SHP77 treated with DMSO at 0.1 percent for 48 hours (cell line): ENCODE results near the gene NR1H4.
"Not testable (repeated sequence)": the region's sequence is repeated elsewhere in the genome, so short reads cannot be mapped to it uniquely, and the experiment has no call there.

Experiments used
- DNase-seq: peaks from one replicate; lab custom pipeline; 2025; lab: John Stamatoyannopoulos, UW

Gene NR1H4

DNA sequence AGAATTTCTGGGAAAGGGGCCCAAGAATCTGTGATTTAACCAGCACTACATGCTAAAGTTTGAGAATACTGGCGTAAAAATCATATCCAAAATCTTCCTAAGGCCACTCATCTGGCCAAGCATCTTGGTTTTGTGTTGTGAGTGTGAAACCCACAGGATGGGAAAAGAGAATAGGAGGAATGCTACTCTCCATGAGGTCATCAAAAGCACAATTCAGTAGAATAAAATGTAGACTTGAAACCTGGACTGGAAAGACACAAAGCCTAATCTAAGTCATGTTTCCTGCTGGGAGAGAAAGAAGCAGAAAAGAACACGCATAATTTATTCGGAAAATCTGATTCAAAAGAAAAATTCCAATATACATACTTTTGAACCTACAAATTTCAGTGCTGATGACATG, 42.3 kb downstream of the NR1H4 start:
- DNase-seq: no peak

DNA sequence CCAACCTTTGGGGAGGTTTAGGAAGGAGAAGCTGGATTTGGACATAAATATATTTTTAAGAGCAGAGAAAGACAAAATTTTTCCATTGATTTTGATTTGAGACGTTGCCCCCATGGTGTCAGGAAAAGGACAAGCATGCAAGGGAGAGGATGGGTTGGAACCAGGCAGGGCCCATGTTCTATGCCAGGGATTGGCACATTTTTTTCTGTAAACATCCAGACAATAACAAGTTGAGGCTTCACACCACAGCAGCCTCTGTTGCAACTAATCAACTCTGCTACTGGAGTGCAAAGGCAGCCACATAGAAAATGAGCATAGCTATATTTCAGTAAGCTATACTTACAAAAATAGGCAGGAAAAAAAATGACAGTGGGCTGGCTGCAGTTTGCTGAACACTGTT, 44.7 kb downstream of the NR1H4 start:
- DNase-seq: no peak

DNA sequence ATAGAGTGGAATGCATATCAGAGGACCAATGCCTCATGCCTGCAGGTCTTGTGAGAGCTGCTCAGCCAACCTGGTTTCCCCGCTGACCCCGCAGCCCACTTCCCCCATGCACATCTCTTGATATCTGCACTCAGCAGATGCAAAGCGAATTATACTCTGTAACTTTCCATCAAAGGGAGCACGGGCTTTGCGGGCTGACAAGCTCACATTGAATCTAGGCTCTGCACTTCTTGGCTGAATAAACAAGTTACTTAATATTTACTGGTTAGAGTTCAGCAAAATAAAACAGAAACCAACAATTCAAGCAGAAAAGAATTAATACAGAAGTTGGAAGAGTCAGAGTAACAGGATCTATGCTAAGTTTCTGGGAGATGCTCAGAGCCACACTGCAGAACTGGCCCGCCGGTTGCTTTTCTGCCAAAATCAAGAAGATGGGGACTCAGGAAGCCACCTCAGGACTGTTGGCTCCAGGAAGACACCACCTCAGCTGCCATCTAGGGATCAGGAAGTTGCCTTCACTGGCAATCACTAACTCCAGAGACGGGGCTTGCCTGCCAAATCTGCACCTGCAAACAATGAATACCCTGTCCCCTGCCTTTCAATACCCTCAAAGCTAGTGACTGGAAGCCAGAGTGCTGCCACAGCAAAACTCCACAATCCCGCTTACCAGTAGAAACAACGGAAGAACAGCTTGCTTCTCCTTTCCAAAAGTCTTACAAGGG, 46.5 kb downstream of the NR1H4 start:
- DNase-seq: no peak

DNA sequence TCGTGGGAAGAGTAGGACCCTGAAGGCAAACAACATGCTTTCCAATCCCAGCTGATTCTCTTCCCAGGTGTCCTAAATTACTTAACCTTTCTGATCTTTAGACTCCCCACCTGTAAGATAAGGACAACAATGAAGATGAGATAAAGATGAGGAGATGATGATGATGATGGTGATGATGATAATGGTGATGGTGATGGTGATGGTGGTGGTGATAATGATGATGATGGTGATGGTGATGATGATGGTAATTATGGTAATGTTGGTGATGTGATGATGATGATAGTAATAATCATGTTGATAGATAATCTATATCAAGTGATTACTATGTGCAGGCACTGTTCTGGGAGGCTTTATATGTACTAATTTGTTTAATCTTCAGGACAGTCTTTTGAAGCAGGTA, 48.3 kb downstream of the NR1H4 start:
- DNase-seq: no peak

DNA sequence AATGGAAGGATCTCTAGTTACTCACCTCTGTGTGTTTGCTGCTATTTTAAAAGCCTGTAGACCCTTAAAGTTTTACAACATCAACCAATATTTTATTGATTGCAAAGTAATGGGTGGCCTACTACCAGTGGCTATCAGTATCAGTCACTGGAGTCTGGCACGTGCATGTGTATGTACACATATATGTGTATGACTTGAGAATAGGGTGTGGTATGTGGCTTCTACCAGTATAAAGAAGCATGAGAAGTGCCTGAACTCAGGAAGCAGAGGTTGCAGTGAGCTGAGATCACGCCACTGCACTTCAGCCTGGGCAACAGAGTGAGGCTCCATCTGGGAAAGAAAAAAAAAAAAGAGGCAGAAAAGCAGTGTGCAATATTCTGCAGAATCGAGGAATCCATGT, 54.4 kb downstream of the NR1H4 start:
- DNase-seq: no peak

DNA sequence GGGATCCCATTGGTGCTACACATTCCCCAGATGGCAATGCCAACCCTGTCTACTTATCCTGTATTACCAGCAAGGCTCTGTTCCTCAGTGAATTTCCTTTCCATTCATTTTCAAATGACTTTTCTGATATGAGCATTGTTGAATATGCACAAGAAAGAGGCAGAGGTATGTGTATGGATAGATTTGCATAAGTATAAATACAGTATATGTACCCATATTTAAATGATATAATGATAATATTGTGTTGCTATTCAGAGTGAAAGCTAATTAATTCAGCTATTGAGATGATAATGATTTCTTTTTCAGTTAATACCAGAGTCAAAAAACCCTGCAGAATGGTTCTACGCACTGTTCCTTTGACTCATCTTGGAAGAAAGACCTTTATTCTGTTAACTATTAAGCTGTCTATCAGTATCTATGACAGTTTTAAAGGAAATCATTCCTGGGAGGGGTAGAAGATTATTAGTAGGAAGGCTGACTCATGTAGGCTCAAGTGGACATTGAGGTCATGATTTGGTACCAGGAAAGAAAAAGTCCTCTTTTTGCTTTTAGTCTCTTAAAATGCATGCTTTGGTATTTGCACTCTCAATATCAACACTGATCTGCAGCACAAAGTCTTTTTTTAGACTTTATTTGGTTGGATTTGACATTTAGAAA, 54.9 kb downstream of the NR1H4 start:
- DNase-seq: no peak

DNA sequence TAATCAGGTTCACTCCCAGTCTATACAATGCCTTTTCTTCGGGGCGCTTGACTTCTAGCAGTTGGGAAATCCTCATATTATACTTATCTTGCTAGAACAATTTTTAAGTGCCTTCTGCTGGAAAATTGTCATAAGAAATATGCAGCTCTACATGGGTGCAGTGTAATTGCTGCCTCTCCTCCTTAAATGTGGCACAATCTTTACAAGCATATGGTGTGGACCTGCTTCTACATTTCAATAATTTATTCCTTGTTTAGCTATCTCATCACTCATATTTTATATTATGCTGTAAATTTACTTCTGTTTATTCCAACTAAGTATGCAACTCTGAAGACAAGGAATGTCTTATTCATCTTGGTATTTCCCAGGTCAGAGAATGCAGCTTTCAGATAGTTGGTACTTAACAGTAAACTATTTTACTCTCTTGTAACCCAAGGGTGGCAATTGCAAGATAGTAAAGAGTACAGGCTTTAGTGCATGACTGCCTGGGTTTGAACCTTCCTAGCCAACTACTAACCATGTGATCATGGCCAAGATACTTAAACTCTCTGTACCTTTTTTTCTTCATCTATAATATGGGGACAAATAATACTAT, 56.2 kb downstream of the NR1H4 start:
- no peak for DNase-seq

DNA sequence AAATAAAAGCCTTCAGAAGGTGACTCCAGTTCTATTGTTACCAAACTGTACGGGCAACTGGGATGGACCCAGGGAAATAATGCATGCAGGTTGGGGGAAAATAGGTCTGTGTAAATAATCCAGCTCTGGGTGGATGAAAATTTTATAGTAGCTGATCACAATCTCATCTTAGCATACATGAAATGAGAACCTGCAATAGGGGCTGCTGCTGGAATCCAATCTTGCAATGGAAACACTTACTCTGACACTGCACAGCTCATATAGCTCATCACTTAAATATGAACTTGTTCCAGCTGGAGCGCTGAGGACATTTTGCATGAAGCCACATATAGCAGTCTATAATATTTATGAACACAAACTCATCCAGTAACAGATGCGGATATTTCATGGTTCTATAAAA, 59.7 kb downstream of the NR1H4 start:
- no peak for DNase-seq

DNA sequence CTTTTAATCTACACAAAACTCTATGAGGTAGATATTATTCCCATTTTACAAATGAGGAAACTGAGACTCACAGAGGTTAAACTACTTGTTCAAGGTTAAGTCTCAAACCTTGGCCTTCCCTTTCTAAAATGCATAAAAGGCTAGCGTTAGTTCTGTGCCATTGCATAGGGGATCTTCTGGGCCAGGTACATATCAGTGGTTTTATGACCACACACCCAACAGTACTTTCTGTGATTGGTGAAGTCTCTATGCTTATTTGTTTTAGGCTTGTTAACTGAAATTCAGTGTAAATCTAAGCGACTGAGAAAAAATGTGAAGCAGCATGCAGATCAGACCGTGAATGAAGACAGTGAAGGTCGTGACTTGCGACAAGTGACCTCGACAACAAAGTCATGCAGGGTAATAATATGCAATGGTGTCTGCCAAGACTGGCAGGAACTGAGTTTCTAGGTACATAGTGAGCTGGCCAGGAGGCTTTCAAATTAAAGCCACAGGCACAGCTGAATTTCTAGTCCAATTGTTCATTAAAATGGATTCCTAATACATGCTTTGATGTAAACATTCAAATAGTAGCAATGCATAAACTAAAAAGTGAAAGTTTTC, 61.1 kb downstream of the NR1H4 start:
- DNase-seq: no peak

DNA sequence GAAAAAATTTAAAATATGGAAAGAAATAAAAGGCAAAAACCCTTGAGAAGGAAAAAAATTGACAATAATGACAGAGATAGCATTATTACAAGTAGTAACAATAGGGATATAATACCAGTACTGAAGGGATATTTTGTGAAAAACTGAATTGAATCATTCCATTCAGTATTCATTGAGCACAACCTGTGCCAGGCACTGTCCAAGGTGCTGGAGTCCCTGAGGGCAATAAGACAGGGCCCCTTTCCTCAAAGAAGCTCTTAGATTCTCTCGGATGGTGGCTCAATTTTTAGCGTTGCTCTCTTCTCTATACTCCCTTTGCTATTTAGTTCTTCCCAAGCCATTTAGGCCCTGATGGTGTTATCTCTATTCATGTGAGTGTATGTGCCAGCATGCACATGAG, 65.5 kb downstream of the NR1H4 start:
- no peak for DNase-seq

DNA sequence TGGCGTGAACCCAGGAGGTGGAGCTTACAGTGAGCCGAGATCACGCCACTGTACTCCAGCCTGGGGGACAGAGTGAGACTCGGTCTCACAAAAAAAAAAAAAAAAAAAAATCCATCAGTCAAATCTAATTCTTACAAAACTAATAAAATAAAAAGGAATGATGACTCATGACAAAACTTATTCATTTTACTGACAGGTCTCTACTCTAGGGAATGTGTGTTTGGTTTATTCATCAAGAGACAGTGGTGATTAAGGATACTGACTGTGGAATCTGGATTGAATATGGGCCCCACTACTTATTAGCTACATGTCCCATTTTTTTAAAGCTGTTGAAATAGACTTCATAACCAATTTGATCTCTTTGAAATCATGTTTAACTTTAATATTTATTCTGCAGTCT, 70.5 kb downstream of the NR1H4 start:
- no peak for DNase-seq

DNA sequence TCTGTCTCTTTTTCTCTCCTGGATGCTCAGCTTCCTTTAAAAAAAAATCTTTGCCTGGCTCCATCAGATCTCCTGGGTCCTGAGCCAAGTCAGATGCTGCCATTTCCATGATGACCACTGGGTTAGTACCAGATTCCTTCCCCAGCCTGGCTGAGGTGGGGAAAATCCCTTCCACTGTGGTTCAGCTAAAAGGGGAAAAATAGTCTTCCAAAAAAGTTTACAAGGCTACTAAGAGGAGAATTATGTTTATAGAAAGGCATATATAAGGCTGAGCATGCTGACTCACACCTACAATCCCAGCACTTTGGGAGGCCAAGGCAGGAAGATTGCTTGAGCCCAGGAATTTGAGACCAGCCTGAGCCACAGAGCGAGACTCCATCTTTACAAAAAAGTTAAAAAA, 71.4 kb downstream of the NR1H4 start:
- DNase-seq: no peak

DNA sequence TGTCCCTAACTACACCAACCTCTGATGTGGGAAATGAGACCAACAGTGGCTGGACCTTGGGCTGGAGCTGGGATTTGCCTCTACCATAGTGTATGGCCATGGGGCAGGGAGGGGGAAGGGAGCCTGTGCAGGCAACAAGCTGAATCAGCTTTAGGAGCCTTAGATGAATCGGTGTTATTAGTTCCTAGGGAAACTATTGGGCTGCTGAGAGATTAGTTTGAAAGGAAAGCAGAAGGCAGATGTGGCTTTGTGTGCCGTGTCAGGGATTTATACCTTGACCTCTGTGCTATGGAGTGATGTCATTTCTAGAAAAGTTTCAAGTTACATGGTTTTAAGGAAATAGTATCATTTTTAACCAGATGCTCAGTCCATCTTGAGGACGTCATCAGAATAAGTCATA, 80.3 kb downstream of the NR1H4 start:
- DNase-seq: no peak

DNA sequence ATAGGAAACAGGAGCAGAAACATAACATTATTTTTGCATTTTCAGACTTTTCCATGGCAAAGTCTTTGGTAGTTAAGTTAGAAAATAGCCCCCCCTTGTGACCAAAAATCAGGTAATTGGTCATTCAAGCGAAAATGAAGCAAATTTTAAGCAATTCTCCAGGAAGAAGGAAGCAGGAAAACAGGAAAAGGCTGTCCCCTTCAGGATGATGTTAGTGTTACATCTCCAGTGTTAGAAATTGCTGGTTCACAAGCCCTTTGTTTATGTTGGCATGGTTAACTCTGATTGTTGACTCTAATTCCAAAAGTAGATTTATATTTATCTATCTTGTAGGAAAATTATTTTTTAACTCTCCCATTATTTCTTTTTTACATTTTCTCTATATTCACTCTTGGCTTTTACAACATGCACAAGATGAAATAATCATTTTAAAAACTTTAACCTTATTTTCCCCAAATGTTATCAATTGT, 81.0 kb downstream of the NR1H4 start:
- peak; percentile 53 for DNase-seq

DNA sequence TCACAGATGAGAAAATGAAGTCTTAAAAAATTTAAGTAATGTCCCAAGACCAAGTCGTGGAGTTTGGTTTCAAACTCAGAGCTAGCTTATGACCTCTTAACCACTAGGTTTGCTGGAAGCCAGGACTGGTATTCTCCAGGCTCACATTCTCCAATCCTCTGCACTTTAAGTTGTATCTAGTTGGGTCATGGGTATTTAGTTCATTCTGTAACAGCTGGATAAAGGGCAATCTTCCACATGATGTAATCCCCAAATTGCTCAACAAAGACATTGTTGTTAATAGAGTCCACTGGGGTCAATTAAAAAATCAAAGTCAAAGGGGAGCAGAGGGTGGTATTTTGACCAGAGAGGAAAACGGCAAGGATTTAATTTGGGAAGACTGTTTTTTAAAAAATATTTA, 82.1 kb downstream of the NR1H4 start:
- no peak for DNase-seq

DNA sequence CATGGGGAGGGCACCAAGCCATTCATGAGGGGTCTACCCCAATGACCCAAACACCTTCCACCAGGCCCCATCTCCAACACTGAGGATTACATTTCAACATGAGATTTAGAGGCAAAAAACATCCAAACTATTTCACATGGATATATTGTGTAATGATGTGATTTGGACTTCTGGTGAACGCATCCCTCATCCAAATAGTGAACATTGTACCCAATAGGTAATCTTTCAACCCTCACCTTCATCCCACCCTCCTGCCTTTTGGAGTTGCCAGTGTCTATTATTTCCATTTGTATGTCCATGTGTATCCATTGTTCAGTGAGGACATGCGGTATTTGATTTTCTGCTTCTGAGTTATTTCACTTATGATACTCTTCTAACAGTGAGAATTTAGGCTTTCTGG, 83.7 kb downstream of the NR1H4 start:
- no peak for DNase-seq

DNA sequence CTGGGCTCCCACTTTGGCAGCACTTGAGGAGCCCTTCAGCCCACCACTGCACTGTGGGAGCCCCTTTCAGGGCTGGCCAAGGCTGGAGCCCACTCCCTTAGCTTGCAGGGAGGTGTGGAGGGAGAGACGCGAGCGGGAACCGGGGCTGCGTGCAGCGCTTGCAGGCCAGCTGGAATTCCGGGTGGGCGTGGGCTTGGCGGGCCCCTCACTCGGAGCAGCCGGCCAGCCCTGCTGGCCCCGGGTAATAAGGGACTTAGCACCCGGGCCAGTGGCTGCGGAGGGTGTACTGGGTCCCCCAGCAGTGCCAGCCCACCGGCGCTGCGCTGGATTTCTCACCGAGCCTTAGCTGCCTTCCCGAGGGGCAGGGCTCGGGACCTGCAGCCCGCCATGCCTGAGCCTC, 85.6 kb downstream of the NR1H4 start:
- not testable (repeated sequence) for DNase-seq

DNA sequence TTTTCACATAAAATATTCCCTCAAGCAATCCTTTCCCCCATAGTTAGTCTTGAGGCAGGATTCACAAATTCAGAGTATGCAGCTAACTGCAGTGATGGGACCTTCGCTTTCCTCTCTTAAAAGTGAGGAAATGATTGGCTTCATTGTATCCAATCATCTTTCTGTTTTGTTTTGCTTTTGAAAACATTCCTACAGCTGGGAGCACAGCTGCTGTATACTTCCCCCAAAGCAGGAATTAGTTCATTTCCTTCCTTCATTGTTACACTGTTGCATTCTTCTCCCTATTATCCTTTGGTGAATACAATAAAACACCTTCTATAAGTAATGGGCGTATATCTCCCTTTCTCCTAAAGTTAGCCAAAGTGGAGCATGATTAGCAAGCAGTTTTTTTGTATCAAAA, 90.4 kb downstream of the NR1H4 start:
- no peak for DNase-seq

DNA sequence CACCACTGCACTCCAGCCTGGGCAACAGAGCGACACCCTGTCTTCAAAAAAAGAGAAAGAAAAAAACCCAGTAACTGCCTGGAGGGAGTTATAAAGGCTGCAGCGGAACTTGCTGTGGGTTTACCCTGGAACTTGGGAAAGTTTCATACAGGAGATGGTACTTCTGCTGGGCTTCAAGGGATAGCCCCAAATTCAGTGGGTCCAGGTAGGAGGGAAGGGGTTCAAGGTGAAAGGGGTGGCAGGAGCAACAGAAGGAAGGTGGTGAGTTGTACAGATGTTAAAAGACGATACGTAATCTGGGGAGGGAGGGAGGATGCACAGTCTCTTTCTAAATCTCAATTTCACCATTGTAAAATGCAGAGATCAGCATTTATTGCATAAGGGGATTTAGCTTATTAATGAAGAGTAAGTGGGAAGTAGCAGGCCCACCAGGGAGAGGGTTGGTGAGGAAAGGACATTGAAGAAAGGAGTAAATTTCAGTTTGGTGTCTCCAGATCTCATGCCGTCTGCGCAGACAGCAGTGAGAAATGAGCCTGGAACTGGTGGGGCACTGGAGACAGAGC, 91.3 kb downstream of the NR1H4 start:
- no peak for DNase-seq

DNA sequence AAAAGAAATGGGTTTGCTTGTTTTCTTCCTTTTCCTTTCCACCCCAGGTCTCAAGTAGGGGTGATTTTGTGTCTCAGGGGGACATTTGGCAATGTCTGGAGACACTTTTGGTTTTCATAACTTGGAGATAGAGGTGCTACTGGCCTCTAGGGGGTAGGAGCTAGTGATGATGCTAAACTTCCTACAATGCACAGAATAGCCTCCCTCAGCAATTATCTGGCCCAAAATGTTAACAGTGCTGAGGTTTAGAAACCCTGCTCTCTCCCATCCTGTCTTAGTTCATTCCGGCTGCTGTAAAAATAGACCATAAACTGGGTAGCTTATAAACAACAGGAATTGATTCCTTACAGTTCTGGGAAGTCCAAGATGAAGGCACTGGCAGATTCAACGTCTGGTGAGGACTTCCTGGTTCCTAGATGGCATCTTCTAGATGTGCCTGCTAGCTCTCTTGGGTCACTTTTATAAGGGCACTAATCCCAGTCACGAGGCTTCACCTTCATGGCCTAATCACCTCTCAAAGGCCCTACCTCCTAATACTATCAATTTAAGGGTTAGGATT, 92.4 kb downstream of the NR1H4 start:
- DNase-seq: no peak

DNA sequence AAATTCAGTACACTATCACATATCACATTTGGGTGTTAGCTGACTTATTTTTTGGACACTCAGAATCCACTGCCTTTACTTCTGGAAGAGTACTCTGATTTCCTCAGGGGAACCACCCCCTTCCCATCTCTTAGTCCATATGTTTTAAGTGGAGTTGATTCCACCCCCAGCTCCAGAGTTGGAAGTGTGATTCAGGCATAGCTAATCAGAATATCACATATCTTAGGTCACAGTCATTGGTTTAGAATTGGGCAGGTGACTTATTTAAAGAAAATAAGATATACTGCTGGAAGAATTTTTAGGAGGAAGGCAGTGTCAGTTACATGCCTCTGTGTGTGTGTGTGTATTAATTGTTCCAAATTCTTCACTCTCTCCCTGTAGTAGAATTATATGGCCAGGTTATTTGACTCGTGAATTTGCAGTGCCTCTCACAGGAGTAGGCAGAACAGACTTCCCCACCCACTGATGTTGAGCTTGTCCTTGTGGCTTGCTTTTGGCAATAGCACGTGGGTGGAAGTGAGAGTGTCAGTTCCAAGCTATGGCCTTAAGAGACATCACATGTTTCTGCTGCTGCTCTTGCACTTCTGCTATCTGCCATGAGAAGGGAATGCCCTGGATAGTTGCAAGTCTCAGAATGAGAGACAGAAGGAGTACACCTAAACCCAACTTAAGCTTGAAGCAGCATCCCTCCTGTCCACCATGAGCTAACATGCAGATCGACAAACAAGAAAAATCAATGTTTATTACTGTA, 93.4 kb downstream of the NR1H4 start:
- no peak for DNase-seq

DNA sequence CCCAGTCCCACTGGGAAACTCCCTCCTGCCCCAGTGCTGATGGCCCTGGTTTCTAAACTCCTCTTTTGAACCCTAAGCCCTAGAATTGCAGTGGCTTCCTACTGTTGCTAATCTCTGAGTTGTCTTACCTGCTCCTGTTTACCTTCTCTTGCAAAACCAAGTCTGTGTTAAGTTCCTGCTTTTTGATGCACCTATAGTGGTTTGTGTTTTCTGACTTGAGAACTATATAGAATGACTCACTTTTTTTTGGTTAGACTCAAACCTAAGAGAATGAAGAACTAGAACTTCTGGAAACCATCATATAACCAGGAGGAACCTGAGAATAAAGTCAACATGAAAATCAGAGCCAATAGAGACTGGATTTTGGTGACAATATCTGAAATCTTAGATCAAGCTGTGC, 94.3 kb downstream of the NR1H4 start:
- DNase-seq: no peak
